B cell (primary cell): ENCODE results near the gene TMEM119.

ENCODE experiments used
- EZH2 ChIP-seq: IDR thresholded peaks from 2 replicates; pipeline ENCODE4 v1.6.1; 2012; ENCODE audit warnings: borderline replicate concordance, low read depth, mild to moderate bottlenecking, moderate library complexity, low read length; ENCODE audit not compliant: insufficient read depth, poor library complexity, severe bottlenecking
- TF ChIP-seq, protein P1 (sequence below): fragments of 200-600 bp; IDR thresholded peaks from one replicate; pipeline ENCODE4 v1.8.0; 2022; ENCODE audit warnings: antibody characterized with exemption, mild to moderate bottlenecking

DNA sequence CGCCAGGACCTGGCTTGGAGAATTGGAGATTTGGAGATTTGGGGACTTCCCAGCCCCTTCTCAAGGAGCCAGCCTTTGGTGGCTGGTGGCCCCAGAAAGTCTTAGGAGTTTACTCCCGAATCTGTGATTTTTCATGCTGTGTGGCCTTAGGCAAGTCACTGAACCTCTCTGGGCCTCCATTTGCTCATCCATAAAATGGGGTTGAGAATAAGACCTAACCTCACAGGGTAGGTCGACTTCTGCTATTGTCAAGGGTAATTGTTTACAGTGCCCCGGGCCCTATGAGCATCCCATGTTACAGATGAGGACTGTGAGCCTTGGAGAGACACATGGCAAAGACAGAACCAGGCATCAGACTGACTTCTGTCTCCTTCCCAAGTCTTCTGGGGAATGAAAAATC is 16.2 kb upstream of the TMEM119 start:
- TF ChIP-seq, protein P1, sequence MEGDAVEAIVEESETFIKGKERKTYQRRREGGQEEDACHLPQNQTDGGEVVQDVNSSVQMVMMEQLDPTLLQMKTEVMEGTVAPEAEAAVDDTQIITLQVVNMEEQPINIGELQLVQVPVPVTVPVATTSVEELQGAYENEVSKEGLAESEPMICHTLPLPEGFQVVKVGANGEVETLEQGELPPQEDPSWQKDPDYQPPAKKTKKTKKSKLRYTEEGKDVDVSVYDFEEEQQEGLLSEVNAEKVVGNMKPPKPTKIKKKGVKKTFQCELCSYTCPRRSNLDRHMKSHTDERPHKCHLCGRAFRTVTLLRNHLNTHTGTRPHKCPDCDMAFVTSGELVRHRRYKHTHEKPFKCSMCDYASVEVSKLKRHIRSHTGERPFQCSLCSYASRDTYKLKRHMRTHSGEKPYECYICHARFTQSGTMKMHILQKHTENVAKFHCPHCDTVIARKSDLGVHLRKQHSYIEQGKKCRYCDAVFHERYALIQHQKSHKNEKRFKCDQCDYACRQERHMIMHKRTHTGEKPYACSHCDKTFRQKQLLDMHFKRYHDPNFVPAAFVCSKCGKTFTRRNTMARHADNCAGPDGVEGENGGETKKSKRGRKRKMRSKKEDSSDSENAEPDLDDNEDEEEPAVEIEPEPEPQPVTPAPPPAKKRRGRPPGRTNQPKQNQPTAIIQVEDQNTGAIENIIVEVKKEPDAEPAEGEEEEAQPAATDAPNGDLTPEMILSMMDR = no peak
- no peak for TF ChIP-seq EZH2
